Activated CD4-positive, alpha-beta T cell treated with anti-CD3 and anti-CD28 coated beads, Interleukin-2, amount 10 ng/mL, durations not matched to agents 7 days and 5 days (primary cell): Measurements from ENCODE around the gene MOB1B. TPM values are rescaled to one million over a fixed set of nuclear protein-coding genes. Genes with fewer than 3 reads are reported as not detected.
"Not testable (repeated sequence)": the region's sequence is repeated elsewhere in the genome, so short reads cannot be mapped to it uniquely, and the experiment has no call there.

Source experiments
- CTCF ChIA-PET: fragments of 350-600 bp; sonication (Branson Sonifier 250); formaldehyde crosslinking; loops from one replicate; lab custom pipeline; 2021; ENCODE audit warnings: antibody characterized with exemption; lab: Charles Lee
- POLR2A ChIA-PET: fragments of 350-600 bp; sonication (Branson Sonifier 250); formaldehyde crosslinking; loops from one replicate; lab custom pipeline; 2021; ENCODE audit warnings: antibody characterized with exemption; lab: Charles Lee
- DNase-seq: peaks from one replicate; pipeline ENCODE4 v3.0.0-alpha.2; 2020
- H3K27ac Mint-ChIP-seq: one replicate; pipeline ENCODE4 v1.8.0; 2021; ENCODE audit warnings: mild to moderate bottlenecking, moderate library complexity, mixed read lengths
- H3K27me3 Mint-ChIP-seq: one replicate; pipeline ENCODE4 v1.8.0; 2021; ENCODE audit warnings: mixed read lengths
- H3K36me3 Mint-ChIP-seq: one replicate; pipeline ENCODE4 v1.8.0; 2021; ENCODE audit warnings: low read depth, mixed read lengths
- H3K4me1 Mint-ChIP-seq: one replicate; pipeline ENCODE4 v1.8.0; 2021; ENCODE audit warnings: mixed read lengths
- H3K4me3 Mint-ChIP-seq: one replicate; pipeline ENCODE4 v1.8.0; 2021; ENCODE audit warnings: mild to moderate bottlenecking, moderate library complexity, mixed read lengths
- H3K9me3 Mint-ChIP-seq: one replicate; pipeline ENCODE4 v1.8.0; 2021; ENCODE audit warnings: mixed read lengths
- total RNA-seq, 2 experiments: library from RNA; stranded (reverse); gene quantifications; one replicate each; pipeline ENCODE4 v1.2.3, GENCODE V29; 2021

Gene MOB1B
- total RNA-seq, 2 experiments from 2014 or later: 14.5 to 18.1 TPM

- ChIA-PET CTCF (no interaction called here), POLR2A (no interaction called here)
- H3K27me3 Mint-ChIP-seq: no peaks in the 10 kb centered on the region
- no peaks in the 10 kb centered on the region for H3K9me3 Mint-ChIP-seq
- no peak overlapping the region for H3K27ac Mint-ChIP-seq
- peaks cover 41% of the 10 kb centered on the region for H3K36me3 Mint-ChIP-seq
- H3K4me1 Mint-ChIP-seq: no peaks in the 10 kb centered on the region
- DNase-seq: no peak
- H3K4me3 Mint-ChIP-seq: no peak overlapping the region
These were observed 127.3 kb downstream of the MOB1B start for GRCh38 chr4:71029504-71029903.

- H3K9me3 Mint-ChIP-seq, CTCF ChIA-PET, DNase-seq, H3K27ac Mint-ChIP-seq, H3K4me3 Mint-ChIP-seq, POLR2A ChIA-PET, H3K27me3 Mint-ChIP-seq, H3K4me1 Mint-ChIP-seq: not testable (repeated sequence)
- peaks cover 26% of the 10 kb centered on the region for H3K36me3 Mint-ChIP-seq
These were observed 129.9 kb downstream of the MOB1B start for GRCh38 chr4:71032106-71032505.

Other genes with a start within 250 kb of the MOB1B start
- gene JCHAIN, start 235.9 kb upstream of the MOB1B start, total RNA-seq: under 1 TPM in 1 of 2 experiments, not detected in 1; 0.23 TPM
- gene UTP3, start 213.8 kb upstream of the MOB1B start, total RNA-seq: 10 to 100 TPM; 38.1 to 40.2 TPM
- gene RUFY3, start 180.4 kb upstream of the MOB1B start, total RNA-seq: 10 to 100 TPM; 28.6 to 29.3 TPM
- gene GRSF1, start 62.5 kb upstream of the MOB1B start, total RNA-seq: 10 to 100 TPM; 65.2 to 76.8 TPM
- gene DCK, start 91.3 kb downstream of the MOB1B start, total RNA-seq: 10 to 100 TPM; 84.1 to 93.1 TPM